Activated gamma-delta T cell treated with anti-CD3 and anti-CD28 coated beads, Interleukin-2, amount 50 U/mL, for 16 hours (primary cell): ENCODE results near the gene HEBP2.

Experiments
- DNase-seq: peaks from one replicate; pipeline ENCODE4 v3.0.0-alpha.2; 2020; ENCODE audit warnings: low read depth

Gene HEBP2

DNA sequence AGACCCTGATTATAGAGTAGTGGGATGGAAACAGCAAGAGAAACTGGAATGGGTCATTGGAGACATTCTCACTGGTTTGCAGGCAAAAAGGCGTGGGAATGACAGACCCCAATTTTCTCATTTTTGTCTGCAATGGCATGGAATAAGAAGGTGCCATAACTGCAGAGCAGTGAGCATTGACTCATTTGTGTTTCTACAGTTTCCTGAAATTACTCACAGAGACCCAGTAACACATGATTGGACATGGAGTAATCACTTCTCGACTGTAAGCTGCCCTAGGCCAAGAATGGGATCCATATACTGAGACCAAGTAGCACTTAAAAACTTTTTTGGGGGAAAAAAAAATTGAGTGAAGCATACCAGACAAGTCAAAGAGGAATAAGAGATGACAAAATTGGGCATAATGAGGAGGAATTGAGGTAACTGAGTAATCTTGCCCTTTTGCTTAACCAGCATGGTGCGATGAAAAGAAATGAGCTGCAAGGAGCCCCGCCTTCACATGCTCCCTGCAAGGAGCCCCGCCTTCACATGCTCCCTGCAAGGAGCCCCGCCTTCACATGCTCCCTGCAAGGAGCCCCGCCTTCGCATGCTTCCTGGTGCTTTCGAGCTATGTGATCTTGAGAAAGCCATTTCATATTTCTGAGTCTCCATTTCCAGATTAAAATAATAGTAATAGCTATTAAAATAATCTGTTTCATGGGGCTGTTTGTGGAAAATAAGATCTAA is 51.1 kb downstream of the HEBP2 start:
- peak; percentile 3 for DNase-seq

DNA sequence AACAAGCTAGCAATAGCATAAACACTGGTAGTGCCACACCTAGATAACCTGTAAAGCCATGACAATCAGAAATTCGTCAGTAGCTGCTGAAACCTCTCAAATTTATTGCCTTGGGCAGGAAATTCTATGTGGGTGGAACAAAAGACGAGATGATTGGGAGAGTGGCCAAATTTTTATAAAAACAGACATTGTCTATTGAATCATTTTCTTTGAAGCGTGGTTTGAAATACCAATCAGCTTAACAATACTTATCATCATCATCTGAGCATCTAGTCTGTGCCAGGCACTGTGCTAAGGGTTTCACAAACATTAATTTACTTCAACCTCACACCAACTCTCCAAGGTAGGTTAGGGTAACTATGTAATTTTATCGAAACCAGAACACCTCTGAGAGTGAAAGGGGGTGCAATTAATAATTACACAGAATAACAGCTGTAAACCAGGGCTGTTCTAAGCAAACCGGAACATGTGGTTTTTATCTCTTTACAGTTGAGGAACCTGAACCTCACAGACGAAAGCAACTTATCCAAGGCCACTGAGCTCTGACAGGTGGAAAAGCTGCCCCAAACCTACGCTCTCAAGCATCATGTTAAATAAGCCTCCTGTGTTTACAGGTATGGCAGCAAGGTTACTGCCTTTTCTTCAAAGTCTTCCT is 51.9 kb downstream of the HEBP2 start:
- DNase-seq, result no peak

DNA sequence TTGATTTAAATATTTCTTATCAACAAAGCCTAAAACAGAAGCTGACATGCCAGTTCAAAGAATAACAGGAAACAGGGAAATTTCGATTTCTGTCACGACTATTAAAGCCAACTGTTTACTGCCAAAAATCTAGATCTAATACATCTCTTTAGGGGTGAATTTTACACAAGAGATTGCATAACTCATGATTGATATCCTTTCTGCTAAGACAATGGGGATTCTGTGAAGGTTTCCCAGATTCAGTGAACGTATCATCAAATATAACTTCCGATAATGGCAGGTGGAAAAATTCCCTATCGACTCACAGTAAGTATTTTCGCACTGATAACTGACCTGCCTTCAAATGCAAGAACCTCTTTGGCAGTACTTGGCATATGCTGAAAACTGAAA is 52.4 kb downstream of the HEBP2 start:
- DNase-seq, result no peak

DNA sequence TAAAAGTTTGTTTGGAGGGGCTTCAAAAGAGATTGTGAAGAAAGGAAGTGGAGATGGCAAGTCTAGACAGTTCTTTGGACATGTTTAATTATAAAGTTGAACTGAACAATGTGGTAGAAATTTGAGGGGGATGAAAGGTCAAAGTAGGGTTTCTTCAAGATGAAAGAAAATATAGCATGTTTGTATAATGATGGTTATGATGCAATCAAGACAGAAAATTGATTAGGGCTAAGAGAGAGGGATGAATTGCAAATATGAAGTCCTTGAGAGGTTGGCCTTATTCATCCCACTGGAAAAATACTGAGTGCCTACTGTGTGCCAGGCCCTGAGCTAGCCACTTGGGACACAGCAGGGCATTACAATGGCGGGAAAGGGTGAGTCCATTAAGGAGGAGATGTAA is 57.6 kb downstream of the HEBP2 start:
- no peak for DNase-seq

DNA sequence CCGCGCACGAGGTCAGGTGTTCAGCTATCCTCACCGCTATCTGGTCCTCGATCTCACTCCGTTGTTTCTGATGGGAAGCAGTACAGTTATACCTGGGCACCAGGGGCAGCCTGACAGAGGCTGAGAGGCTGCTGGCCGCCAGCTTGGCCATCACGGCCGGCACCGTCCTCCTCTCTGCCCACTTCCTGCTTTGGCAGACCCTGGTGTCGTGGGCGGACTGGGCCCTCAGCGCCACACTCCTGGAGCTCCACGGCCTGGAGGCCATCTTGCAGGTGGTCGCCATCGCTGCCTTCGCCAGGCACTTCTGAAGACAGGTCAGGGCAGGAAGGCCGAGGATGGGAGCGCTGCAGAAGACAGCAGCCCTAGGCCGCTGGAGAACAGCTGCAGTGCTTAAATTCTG is 60.1 kb downstream of the HEBP2 start:
- DNase-seq, result no peak

DNA sequence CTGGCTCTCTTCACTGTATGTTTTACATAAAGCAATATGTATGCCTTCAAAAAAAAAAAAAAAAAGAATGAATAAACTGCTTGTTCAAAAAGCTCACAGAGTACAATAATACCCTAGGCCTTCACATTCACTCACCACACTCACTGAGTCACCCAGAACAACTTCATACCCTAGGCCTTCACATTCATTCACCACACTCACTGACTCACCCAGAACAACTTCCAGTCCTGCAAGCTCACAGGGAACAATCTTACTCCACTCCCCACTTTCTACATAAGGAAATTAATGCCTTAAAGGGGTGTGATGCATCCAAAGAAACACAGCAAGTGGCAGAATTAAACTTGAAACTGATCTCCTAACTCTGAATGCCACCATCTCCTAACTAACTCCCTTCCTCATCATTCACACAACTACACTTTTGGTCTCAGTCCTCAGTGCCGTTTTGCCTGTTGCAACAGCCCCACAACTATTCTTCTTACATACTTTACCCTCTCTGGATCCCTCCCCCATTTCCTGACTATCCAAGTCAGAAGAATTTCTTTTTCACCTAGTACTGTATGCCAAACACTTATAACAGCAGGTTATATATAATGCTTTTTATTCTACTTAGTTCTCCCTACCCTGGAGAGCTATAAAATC is 61.1 kb downstream of the HEBP2 start:
- DNase-seq, result no peak

DNA sequence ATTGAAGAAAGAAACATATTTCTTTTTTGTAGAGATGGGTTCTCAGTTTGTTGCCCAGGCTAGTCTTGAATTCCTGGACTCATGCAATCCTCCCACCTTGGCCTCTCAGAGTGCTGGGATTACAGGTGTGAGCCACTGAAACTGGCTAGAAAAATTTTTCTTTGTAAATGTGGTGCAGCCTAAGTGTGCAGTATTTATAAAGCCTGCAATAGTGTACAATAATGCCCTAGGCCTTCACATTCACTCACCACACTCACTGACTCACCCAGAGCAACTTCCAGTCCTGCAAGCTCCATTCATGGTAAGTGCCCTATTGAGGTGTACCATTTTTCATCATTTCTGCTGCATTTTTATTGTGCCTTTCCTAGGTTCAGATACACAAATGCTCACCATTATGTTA is 63.9 kb downstream of the HEBP2 start:
- DNase-seq, result no peak

DNA sequence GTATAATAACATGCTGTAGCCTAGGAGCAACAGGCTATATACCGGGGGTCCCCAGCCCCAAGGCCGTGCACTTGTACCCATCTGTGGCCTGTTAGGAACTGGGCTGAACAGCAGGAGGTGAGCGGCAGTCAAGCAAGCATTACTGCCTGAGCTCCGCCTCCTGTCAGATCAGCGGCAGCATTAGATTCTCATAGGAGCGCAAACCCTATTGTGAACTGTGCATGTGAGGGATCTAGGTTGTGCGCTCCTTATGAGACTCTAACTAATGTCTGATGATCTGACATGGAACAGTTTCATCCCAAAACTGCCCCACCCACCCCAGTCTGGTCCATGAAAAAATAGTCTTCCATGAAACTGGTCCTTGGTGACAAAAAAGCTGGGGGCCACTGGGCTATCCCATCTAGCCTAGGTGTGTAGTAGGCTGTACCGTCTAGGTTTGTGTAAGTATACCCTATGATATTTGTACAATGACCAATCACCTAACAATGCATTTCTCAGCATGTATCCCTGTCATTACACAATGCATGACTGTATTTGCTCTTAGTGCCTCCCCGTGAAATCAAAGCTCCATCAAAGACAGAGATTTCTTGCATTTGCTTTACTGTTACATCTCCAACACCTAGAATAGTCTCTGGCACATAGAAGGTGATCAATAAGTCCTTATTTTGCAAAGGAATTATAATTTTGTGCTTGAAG is 64.4 kb downstream of the HEBP2 start:
- DNase-seq, result no peak
